HG03139 (cell line): ENCODE measurements around the gene NXPE3.
"Not testable (repeated sequence)": the region's sequence is repeated elsewhere in the genome, so short reads cannot be mapped to it uniquely, and the experiment has no call there.

Source experiments
- ATAC-seq: cut with Tn5 transposase; IDR thresholded peaks from one replicate; pipeline ENCODE4 v1.9.1; 2021; ENCODE audit not compliant: unreplicated experiment

Gene NXPE3

GRCh38 chr3:101851072-101851770, 72.2 kb downstream of the NXPE3 start:
- ATAC-seq = no peak

- no peak for ATAC-seq
These were observed 73.1 kb downstream of the NXPE3 start for GRCh38 chr3:101851850-101852714.

GRCh38 chr3:101852983-101853840, 74.2 kb downstream of the NXPE3 start:
- no peak for ATAC-seq

DNA sequence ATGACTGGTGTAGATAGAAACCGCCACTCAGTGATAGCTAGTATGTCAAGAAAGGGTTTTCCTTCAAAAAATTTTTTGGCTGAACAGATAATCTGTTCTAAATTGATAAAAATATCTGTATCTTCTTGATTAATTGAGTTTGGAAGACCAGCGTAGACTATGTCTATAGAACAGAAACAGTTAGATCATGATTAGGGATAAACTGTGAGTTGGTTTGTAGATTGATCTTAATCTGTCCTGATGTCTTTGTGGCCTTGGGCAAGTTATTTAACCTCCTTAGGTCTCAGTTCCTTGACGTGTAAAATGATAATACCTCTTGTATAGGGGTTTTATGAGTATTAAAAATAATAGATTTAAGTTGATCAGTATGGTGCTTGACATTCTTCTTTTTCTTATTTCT, 75.0 kb downstream of the NXPE3 start:
- ATAC-seq = no peak

GRCh38 chr3:101854608-101855304, 75.7 kb downstream of the NXPE3 start:
- no peak for ATAC-seq

GRCh38 chr3:101857301-101857741, 78.3 kb downstream of the NXPE3 start:
- no peak for ATAC-seq

DNA sequence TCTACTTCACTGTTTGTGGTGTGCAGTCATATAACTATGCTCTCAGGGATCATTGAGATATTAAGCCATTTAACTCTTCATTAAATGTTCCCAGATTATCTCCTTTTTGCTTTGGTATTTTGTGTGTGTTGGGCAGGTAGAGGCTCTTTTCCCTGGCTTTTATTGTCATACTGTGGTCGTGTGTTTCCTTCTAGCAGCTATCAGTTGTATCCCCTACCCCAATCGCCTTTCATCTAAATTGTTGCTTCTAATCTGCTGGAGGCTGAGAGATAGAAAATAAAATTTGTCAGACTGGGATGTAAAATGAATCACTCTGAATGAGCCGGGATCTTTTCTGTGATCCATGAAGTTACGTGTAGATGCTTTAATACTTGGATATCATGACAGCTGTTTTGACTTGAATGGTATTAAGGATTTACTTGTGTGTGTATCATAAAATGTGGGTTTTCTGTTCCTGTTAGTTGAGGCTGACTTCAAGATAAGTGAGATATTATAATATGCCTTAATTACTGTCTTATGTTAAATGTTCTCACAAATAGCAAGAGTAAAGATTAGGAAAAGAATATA, 79.5 kb downstream of the NXPE3 start:
- ATAC-seq = no peak

DNA sequence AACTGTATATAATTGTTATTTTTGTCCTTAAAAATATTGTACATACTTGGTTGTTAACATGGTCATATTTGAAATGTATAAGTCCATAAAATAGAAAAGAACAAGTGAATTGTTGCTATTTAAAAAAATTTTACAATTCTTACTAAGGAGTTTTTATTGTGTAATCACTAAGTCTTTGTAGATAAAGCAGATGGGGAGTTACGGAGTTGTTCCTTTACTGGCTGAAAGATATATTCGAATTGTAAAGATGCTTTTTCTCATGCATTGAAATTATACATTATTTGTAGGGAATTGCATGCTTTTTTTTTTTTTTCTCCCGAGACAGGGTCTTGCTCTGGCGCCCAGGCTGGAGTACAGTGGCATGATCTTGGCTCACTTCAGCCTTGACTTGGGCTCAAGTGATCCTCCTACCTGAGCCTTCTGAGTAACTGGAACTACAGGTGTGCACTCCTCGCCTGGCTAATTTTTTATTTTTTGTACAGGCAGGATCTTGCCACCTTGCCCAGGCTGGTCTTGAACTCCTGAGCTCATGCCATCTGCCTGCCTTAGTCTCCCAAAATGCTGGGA, 81.0 kb downstream of the NXPE3 start:
- ATAC-seq = no peak

GRCh38 chr3:101861212-101861788, 82.3 kb downstream of the NXPE3 start:
- no peak for ATAC-seq

DNA sequence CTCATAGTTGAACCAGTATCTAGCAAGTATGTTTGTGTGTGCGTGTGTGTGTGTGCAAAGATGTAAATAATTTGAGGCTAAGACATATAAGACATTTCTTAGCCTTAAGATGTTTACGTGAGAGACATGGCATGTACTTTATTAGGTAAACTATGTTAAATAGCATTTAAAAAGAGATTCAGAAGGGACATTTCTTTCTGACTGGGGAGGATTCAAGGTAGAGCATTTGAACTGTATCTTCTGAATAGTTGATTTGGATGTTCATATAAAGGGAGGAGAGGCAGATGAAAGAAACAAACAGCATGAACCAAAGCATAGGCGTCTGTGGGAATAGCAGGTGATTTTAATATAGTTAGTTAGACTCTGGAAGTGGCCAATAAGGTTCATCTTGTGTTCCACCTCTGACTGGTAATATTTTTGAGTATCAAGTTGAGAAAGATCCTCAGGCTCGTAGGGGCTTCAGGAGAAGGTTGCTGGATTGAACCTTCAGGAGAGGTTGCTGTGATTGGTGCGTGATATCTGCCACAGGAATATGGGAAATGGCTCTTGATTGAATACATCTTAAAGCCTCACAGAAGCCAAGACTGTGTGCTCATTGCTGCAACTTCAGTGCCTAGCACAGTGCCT, 82.9 kb downstream of the NXPE3 start:
- ATAC-seq = no peak

GRCh38 chr3:101862416-101863165, 83.6 kb downstream of the NXPE3 start:
- no peak for ATAC-seq

- not testable (repeated sequence) for ATAC-seq
These were observed 85.9 kb downstream of the NXPE3 start for GRCh38 chr3:101864926-101865325.

DNA sequence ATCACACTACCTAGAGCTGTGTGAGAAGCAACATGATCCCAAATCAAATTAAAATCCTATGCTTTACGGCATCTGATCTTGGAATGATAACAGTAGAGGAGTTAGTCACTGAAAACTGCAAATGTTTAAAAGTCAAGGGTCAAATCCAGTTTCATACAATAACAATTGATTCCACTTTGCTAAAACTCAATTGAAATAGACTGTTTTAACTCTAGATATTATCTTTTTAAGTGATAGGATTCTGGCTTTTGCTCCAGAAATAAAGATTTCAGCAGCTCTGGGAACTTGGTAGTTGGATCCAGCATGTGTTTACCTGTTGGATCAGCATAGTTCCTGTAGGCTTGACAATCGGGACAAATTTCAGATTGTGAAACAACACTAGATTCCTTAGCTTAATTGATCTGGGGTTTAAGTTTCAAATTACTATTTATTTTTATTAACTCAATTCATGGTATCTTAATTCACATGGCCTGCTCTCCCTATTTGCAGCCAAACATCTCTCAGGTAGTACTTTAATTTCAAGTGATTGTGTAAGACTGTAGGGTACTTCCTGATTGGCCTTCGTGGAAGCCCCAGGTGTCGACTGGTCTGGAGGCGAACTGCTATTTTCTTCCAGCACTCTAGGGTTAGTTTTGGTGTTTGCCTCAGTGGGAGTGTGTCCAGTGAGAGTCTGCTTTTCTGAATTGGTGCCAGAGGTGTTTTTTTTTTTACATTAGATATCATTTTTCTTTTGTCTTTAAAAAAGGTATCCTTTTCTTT, 86.9 kb downstream of the NXPE3 start:
- no peak for ATAC-seq

GRCh38 chr3:101867511-101867910, 88.5 kb downstream of the NXPE3 start:
- no peak for ATAC-seq

GRCh38 chr3:101867996-101868395, 89.0 kb downstream of the NXPE3 start:
- no peak for ATAC-seq

GRCh38 chr3:101868534-101869464, 89.8 kb downstream of the NXPE3 start:
- ATAC-seq = no peak

DNA sequence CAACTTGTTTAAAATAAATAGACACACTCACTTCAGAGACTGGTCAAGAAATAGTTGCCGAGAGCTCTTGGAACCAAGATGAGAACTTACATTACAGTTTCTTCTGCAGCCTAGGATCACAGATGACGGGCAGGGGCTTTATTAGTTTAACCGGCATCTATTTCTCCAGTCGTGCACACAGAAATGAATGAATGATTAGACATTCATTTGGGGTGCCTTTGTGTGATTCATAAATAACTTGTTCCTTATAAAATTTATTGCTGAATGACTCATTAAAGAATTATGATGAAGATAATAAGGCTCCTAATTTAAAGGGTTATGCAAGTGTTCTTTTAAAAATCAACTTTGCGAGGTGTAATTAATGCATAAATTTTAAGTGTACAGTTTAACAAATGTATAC, 91.1 kb downstream of the NXPE3 start:
- ATAC-seq = no peak
